Measurements from ENCODE around the gene PDZRN3.

The PDZRN3 gene

GRCh38 chr3:73427048-73427706, 197.6 kb downstream of the PDZRN3 start:
- TF ChIP-seq RARB (CRISPR knock-in tag; IDR thresholded peaks at IDR 0.05) (no peak), ZFP3 (CRISPR knock-in tag; IDR thresholded peaks at IDR 0.05) (no peak), GLIS3 (CRISPR knock-in tag; IDR thresholded peaks at IDR 0.05) (no peak), ESRRG (CRISPR knock-in tag; IDR thresholded peaks at IDR 0.05) (no peak), ZC3H10 (CRISPR knock-in tag; IDR thresholded peaks at IDR 0.05) (no peak), TOX (CRISPR knock-in tag; IDR thresholded peaks at IDR 0.05; ENCODE audit: borderline replicate concordance) (no peak), PATZ1 (CRISPR knock-in tag; IDR thresholded peaks at IDR 0.05; ENCODE audit: borderline replicate concordance) (no peak), ARNTL (CRISPR knock-in tag; IDR thresholded peaks at IDR 0.05; ENCODE audit: borderline replicate concordance, low read depth) (no peak), ZNF565 (CRISPR knock-in tag; conservative IDR thresholded peaks at IDR 0.05; ENCODE audit: low read depth) (no peak), CSRNP3 (CRISPR knock-in tag; IDR thresholded peaks at IDR 0.05) (no peak), TSHZ2 (CRISPR knock-in tag; IDR thresholded peaks at IDR 0.05) (no peak), CSDC2 (CRISPR knock-in tag; IDR thresholded peaks at IDR 0.05) (no peak), PPARA (CRISPR knock-in tag; IDR thresholded peaks at IDR 0.05; ENCODE audit: borderline replicate concordance) (no peak), ZNF8 (CRISPR knock-in tag; IDR thresholded peaks at IDR 0.05) (no peak), ZNF70 (CRISPR knock-in tag; IDR thresholded peaks at IDR 0.05) (no peak), ISL1 (CRISPR knock-in tag; IDR thresholded peaks at IDR 0.05) (no peak), ZFP30 (CRISPR knock-in tag; IDR thresholded peaks at IDR 0.05) (no peak), SNAI2 (CRISPR knock-in tag; IDR thresholded peaks at IDR 0.05) (no peak), POU6F1 (CRISPR knock-in tag; IDR thresholded peaks at IDR 0.05; ENCODE audit: borderline replicate concordance, low read depth) (no peak), OSR1 (CRISPR knock-in tag; IDR thresholded peaks at IDR 0.05) (no peak)
- no peak for ATAC-seq

GRCh38 chr3:73426606-73427005, 198.1 kb downstream of the PDZRN3 start:
- ATAC-seq, result no peak
- TF ChIP-seq ZC3H10 (CRISPR knock-in tag; IDR thresholded peaks at IDR 0.05), result no peak
- TF ChIP-seq ARNTL (CRISPR knock-in tag; IDR thresholded peaks at IDR 0.05; ENCODE audit: borderline replicate concordance, low read depth), result no peak
- no peak for TF ChIP-seq ZNF8 (CRISPR knock-in tag; IDR thresholded peaks at IDR 0.05)
- no peak for TF ChIP-seq ZFP30 (CRISPR knock-in tag; IDR thresholded peaks at IDR 0.05)
- TF ChIP-seq TOX (CRISPR knock-in tag; IDR thresholded peaks at IDR 0.05; ENCODE audit: borderline replicate concordance), result no peak
- TF ChIP-seq CSDC2 (CRISPR knock-in tag; IDR thresholded peaks at IDR 0.05), result no peak
- no peak for TF ChIP-seq ESRRG (CRISPR knock-in tag; IDR thresholded peaks at IDR 0.05)
- no peak for TF ChIP-seq TSHZ2 (CRISPR knock-in tag; IDR thresholded peaks at IDR 0.05)
- no peak for TF ChIP-seq RARB (CRISPR knock-in tag; IDR thresholded peaks at IDR 0.05)
- TF ChIP-seq POU6F1 (CRISPR knock-in tag; IDR thresholded peaks at IDR 0.05; ENCODE audit: borderline replicate concordance, low read depth), result no peak
- no peak for TF ChIP-seq PPARA (CRISPR knock-in tag; IDR thresholded peaks at IDR 0.05; ENCODE audit: borderline replicate concordance)
- TF ChIP-seq ISL1 (CRISPR knock-in tag; IDR thresholded peaks at IDR 0.05), result no peak
- no peak for TF ChIP-seq GLIS3 (CRISPR knock-in tag; IDR thresholded peaks at IDR 0.05)
- TF ChIP-seq TCF4 (CRISPR knock-in tag; IDR thresholded peaks at IDR 0.05; ENCODE audit: borderline replicate concordance), result no peak
- TF ChIP-seq CREB5 (CRISPR knock-in tag; IDR thresholded peaks at IDR 0.05; ENCODE audit: low read depth), result no peak
- no peak for TF ChIP-seq SNAI2 (CRISPR knock-in tag; IDR thresholded peaks at IDR 0.05)
- TF ChIP-seq PATZ1 (CRISPR knock-in tag; IDR thresholded peaks at IDR 0.05; ENCODE audit: borderline replicate concordance), result no peak
- no peak for TF ChIP-seq ZNF70 (CRISPR knock-in tag; IDR thresholded peaks at IDR 0.05)
